HG03045 (cell line): Measurements from ENCODE around the gene GMPPA.

Experiments used
- ATAC-seq: cut with Tn5 transposase; IDR thresholded peaks from one replicate; pipeline ENCODE4 v1.9.1; 2021; ENCODE audit warnings: mild to moderate bottlenecking, moderate library complexity; ENCODE audit not compliant: unreplicated experiment

Gene GMPPA

GRCh38 chr2:219517954-219518778, 19.5 kb downstream of the GMPPA start:
- ATAC-seq = no peak

- no peak for ATAC-seq
These were observed 20.8 kb downstream of the GMPPA start for GRCh38 chr2:219519526-219519916.

GRCh38 chr2:219520079-219520478, 21.4 kb downstream of the GMPPA start:
- no peak for ATAC-seq

GRCh38 chr2:219521066-219521880, 22.6 kb downstream of the GMPPA start:
- no peak for ATAC-seq

GRCh38 chr2:219522111-219523030, 23.7 kb downstream of the GMPPA start:
- ATAC-seq = no peak

- no peak for ATAC-seq
These were observed 24.5 kb downstream of the GMPPA start for GRCh38 chr2:219523031-219523671.

- ATAC-seq = no peak
These were observed 26.1 kb downstream of the GMPPA start for GRCh38 chr2:219524817-219525216.

GRCh38 chr2:219525533-219526232, 27.0 kb downstream of the GMPPA start:
- no peak for ATAC-seq

GRCh38 chr2:219526320-219527075, 27.8 kb downstream of the GMPPA start:
- ATAC-seq = no peak

- ATAC-seq = no peak
These were observed 28.3 kb downstream of the GMPPA start for GRCh38 chr2:219527076-219527394.

GRCh38 chr2:219527472-219527871, 28.8 kb downstream of the GMPPA start:
- ATAC-seq = no peak

- ATAC-seq = peak; percentile 64
These were observed 31.6 kb downstream of the GMPPA start for GRCh38 chr2:219530048-219530963.

GRCh38 chr2:219531639-219532377, 33.1 kb downstream of the GMPPA start:
- ATAC-seq = no peak

- ATAC-seq = no peak
These were observed 33.6 kb downstream of the GMPPA start for GRCh38 chr2:219532378-219532649.

GRCh38 chr2:219533930-219534661, 35.4 kb downstream of the GMPPA start:
- ATAC-seq = no peak

- ATAC-seq = no peak
These were observed 37.7 kb downstream of the GMPPA start for GRCh38 chr2:219536425-219536824.

- no peak for ATAC-seq
These were observed 38.3 kb downstream of the GMPPA start for GRCh38 chr2:219536967-219537366.
